H9 (cell line): ENCODE data around the gene DOCK11. TPM values are rescaled to one million over a fixed set of nuclear protein-coding genes. Genes with fewer than 3 reads are reported as not detected.

ENCODE experiments used
- DNase-seq: peaks from one replicate; pipeline ENCODE4 v3.0.0-alpha.2; 2017
- H2AFZ ChIP-seq: one replicate; pipeline ENCODE4 v1.6.1; 2013; ENCODE audit warnings: mild to moderate bottlenecking, low read length, control low read depth, moderate library complexity
- H2AK5ac ChIP-seq: 2 replicates; pipeline ENCODE4 v1.6.1; 2013; ENCODE audit warnings: low read length, control low read depth, mixed read lengths; ENCODE audit not compliant: insufficient read length
- H2BK120ac ChIP-seq: one replicate; pipeline ENCODE4 v1.6.1; 2013; ENCODE audit warnings: low read depth, mild to moderate bottlenecking, low read length, control low read depth, inconsistent platforms; ENCODE audit not compliant: poor library complexity, severe bottlenecking
- H2BK12ac ChIP-seq: 2 replicates; pipeline ENCODE4 v1.6.1; 2013; ENCODE audit warnings: low read length, control low read depth, mixed read lengths, low read depth; ENCODE audit not compliant: insufficient read length
- H2BK15ac ChIP-seq: 2 replicates; pipeline ENCODE4 v1.6.1; 2013; ENCODE audit warnings: low read depth, low read length, control low read depth
- H2BK20ac ChIP-seq: one replicate; pipeline ENCODE4 v1.6.1; 2013; ENCODE audit warnings: low read depth, mild to moderate bottlenecking, low read length, control low read depth, inconsistent platforms; ENCODE audit not compliant: poor library complexity, severe bottlenecking
- H2BK5ac ChIP-seq: 2 replicates; pipeline ENCODE4 v1.6.1; 2013; ENCODE audit warnings: low read length, control low read depth, mixed read lengths; ENCODE audit not compliant: insufficient read length
- H3K14ac ChIP-seq: 2 replicates; pipeline ENCODE4 v1.6.1; 2013; ENCODE audit warnings: low read length, control low read depth; ENCODE audit not compliant: insufficient read depth
- H3K18ac ChIP-seq: 2 replicates; pipeline ENCODE4 v1.6.1; 2013; ENCODE audit warnings: low read depth, mild to moderate bottlenecking, mixed read lengths, low read length, control low read depth; ENCODE audit not compliant: insufficient read length
- H3K23ac ChIP-seq: 2 replicates; pipeline ENCODE4 v1.6.1; 2013; ENCODE audit warnings: low read length, control low read depth, mixed read lengths, low read depth; ENCODE audit not compliant: insufficient read length
- H3K23me2 ChIP-seq: 2 replicates; pipeline ENCODE4 v1.6.1; 2013; ENCODE audit warnings: low read depth, mild to moderate bottlenecking, mixed read lengths, low read length, control low read depth; ENCODE audit not compliant: insufficient read length, poor library complexity, severe bottlenecking
- H3K27ac ChIP-seq: 2 replicates; pipeline ENCODE4 v1.5.1; 2013; ENCODE audit warnings: low read length, control low read depth, mixed read lengths, low read depth; ENCODE audit not compliant: insufficient read length
- H3K27me3 ChIP-seq: 2 replicates; pipeline ENCODE4 v1.6.1; 2013; ENCODE audit warnings: low read length, control low read depth, inconsistent platforms; ENCODE audit not compliant: insufficient read depth
- H3K4ac ChIP-seq: 2 replicates; pipeline ENCODE4 v1.6.1; 2013; ENCODE audit warnings: low read depth, mild to moderate bottlenecking, control low read depth, inconsistent platforms, low read length, moderate library complexity
- H3K4me1 ChIP-seq: 2 replicates; pipeline ENCODE4 v1.6.1; 2013; ENCODE audit warnings: low read length, control low read depth, inconsistent platforms; ENCODE audit not compliant: insufficient read depth
- H3K4me2 ChIP-seq: 2 replicates; pipeline ENCODE4 v1.6.1; 2013; ENCODE audit warnings: low read length, control low read depth, mixed read lengths; ENCODE audit not compliant: insufficient read length, insufficient read depth
- H3K56ac ChIP-seq: 2 replicates; pipeline ENCODE4 v1.6.1; 2013; ENCODE audit warnings: low read depth, mild to moderate bottlenecking, mixed read lengths, low read length, control low read depth; ENCODE audit not compliant: insufficient read length
- H3K79me1 ChIP-seq: 2 replicates; pipeline ENCODE4 v1.6.1; 2013; ENCODE audit warnings: low read depth, mild to moderate bottlenecking, moderate library complexity, low read length, control low read depth, inconsistent platforms; ENCODE audit not compliant: insufficient read depth, poor library complexity, severe bottlenecking
- H3K79me2 ChIP-seq: 2 replicates; pipeline ENCODE4 v1.6.1; 2013; ENCODE audit warnings: low read length, control low read depth, inconsistent platforms; ENCODE audit not compliant: insufficient read depth
- H3K9ac ChIP-seq: 2 replicates; pipeline ENCODE4 v1.6.1; 2013; ENCODE audit warnings: low read length, control low read depth, mixed read lengths; ENCODE audit not compliant: insufficient read length; ENCODE audit errors: extremely low read depth
- H3K9me3 ChIP-seq: one replicate; pipeline ENCODE4 v1.6.1; 2013; ENCODE audit warnings: low read depth, low read length, inconsistent platforms; ENCODE audit not compliant: control insufficient read depth
- H3T11ph ChIP-seq: one replicate; pipeline ENCODE4 v1.6.1; 2013; ENCODE audit warnings: mild to moderate bottlenecking, low read length, control low read depth, inconsistent platforms
- H4K20me1 ChIP-seq: one replicate; pipeline ENCODE4 v1.6.1; 2013; ENCODE audit not compliant: control insufficient read depth, insufficient read length, insufficient read depth
- H4K5ac ChIP-seq: 2 replicates; pipeline ENCODE4 v1.6.1; 2013; ENCODE audit warnings: low read depth, mild to moderate bottlenecking, mixed read lengths, low read length, control low read depth; ENCODE audit not compliant: insufficient read length
- H4K8ac ChIP-seq: replicated peaks from 2 replicates; pipeline ENCODE4 v1.6.1; 2013; ENCODE audit warnings: low read length, control low read depth, mixed read lengths, low read depth; ENCODE audit not compliant: insufficient read length
- H4K91ac ChIP-seq: 2 replicates; pipeline ENCODE4 v1.6.1; 2013; ENCODE audit warnings: low read depth, mild to moderate bottlenecking, moderate library complexity, mixed read lengths, low read length, control low read depth; ENCODE audit not compliant: insufficient read length
- H3K27ac Mint-ChIP-seq, 3 experiments: 2 replicates in 2 of 3; 3 replicates in 1 of 3; pipeline ENCODE4 v1.8.0; 2020 to 2021; ENCODE audit warnings: mixed read lengths in 3 of 3, mild to moderate bottlenecking in 1 of 3, moderate library complexity in 1 of 3
- H3K27me3 Mint-ChIP-seq: 2 replicates; pipeline ENCODE4 v1.8.0; 2021; ENCODE audit warnings: low read depth, mild to moderate bottlenecking, moderate library complexity, mixed read lengths
- H3K36me3 Mint-ChIP-seq, 3 experiments: 2 replicates in 2 of 3; 3 replicates in 1 of 3; pipeline ENCODE4 v1.8.0; 2020 to 2021; ENCODE audit warnings: low read depth in 3 of 3, mixed read lengths in 3 of 3; ENCODE audit not compliant: insufficient read depth in 1 of 3
- H3K4me1 Mint-ChIP-seq, 2 experiments: 2 replicates each; pipeline ENCODE4 v1.8.0; 2020; ENCODE audit warnings: mixed read lengths in 2 of 2
- H3K4me3 Mint-ChIP-seq, 2 experiments: 2 replicates in 1 of 2; 3 replicates in 1 of 2; pipeline ENCODE4 v1.8.0; 2020 to 2021; ENCODE audit warnings: mild to moderate bottlenecking in 2 of 2, mixed read lengths in 2 of 2, moderate library complexity in 1 of 2
- H3K9me3 Mint-ChIP-seq, 2 experiments: 2 replicates in 1 of 2; 3 replicates in 1 of 2; pipeline ENCODE4 v1.8.0; 2020; ENCODE audit warnings: mild to moderate bottlenecking in 2 of 2, mixed read lengths in 2 of 2, moderate library complexity in 1 of 2
- WGBS: extraction: QIAGEN DNeasy Blood & Tissue Kit; methylation state at CpG from one replicate; pipeline ENCODE4 v1.1.7; 2013; ENCODE audit warnings: missing lambda C conversion rate, low lambda C conversion rate, mixed read lengths; ENCODE audit not compliant: insufficient read length; ENCODE audit errors: extremely low coverage; 5-methylcytosine and 5-hydroxymethylcytosine counted together
- total RNA-seq: library from RNA; stranded (reverse); gene quantifications from 2 replicates; pipeline ENCODE4 v1.2.1, GENCODE V29; 2021
- TF ChIP-seq, protein P1 (sequence below): fragments of 200-600 bp; sonication (generic); conservative IDR thresholded peaks from 3 replicates; pipeline ENCODE4 v1.8.0; 2021; ENCODE audit warnings: antibody characterized with exemption, mild to moderate bottlenecking

The DOCK11 gene
- total RNA-seq, 1 experiment from 2014 or later = 6.2 TPM

DNA sequence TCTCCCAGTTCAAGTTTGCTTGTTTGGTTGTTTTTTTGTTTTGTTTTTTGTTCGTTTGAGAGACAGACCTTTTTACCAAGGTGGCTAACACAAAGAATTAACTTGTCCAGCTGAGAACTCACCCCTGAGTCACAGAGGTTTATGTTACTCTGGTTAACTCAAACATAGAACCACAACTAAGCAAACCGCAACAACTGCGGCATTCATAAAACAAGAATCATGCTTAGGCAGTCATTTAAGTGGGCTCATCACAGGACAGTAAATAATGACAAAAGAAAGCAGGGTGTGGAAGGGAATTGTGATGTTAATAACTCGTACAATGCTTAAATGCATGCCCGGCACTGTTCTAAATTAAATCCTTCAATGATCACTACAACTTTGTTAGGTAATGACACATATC is 207.1 kb downstream of the DOCK11 start:
- H3K27me3 ChIP-seq = no peaks in the 10 kb centered on the region
- no peak overlapping the region for H3K4me2 ChIP-seq
- TF ChIP-seq, protein P1, sequence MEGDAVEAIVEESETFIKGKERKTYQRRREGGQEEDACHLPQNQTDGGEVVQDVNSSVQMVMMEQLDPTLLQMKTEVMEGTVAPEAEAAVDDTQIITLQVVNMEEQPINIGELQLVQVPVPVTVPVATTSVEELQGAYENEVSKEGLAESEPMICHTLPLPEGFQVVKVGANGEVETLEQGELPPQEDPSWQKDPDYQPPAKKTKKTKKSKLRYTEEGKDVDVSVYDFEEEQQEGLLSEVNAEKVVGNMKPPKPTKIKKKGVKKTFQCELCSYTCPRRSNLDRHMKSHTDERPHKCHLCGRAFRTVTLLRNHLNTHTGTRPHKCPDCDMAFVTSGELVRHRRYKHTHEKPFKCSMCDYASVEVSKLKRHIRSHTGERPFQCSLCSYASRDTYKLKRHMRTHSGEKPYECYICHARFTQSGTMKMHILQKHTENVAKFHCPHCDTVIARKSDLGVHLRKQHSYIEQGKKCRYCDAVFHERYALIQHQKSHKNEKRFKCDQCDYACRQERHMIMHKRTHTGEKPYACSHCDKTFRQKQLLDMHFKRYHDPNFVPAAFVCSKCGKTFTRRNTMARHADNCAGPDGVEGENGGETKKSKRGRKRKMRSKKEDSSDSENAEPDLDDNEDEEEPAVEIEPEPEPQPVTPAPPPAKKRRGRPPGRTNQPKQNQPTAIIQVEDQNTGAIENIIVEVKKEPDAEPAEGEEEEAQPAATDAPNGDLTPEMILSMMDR = no peak
- no peak overlapping the region for H4K5ac ChIP-seq
- H3K9ac ChIP-seq = no peak overlapping the region
- no peak overlapping the region for H2BK5ac ChIP-seq
- H3K56ac ChIP-seq = no peak overlapping the region
- H3K18ac ChIP-seq = no peak overlapping the region
- no peak overlapping the region for H3K27ac Mint-ChIP-seq
- no peak overlapping the region for H2BK120ac ChIP-seq
- H3K4ac ChIP-seq = no peak overlapping the region
- H3K23ac ChIP-seq = no peak overlapping the region
- peaks cover 7 to 69% of the 10 kb centered on the region in 2 experiments; a peak in 4 of 5 replicates for H3K9me3 Mint-ChIP-seq
- H3K14ac ChIP-seq = no peak overlapping the region
- no peak overlapping the region for H3T11ph ChIP-seq
- H3K4me1 Mint-ChIP-seq = no peaks in the 10 kb centered on the region; a peak in 1 of 4 replicates
- H3K4me1 ChIP-seq = 0 out of 2 replicates have a peak, but pooled peaks cover 2% of the 10 kb centered on the region
- no peak overlapping the region for H2BK15ac ChIP-seq
- H4K8ac ChIP-seq = no peak overlapping the region
- no peak overlapping the region for H2AFZ ChIP-seq
- H3K27ac ChIP-seq = no peak overlapping the region
- WGBS = no CpG with 5 or more reads among the region's 5 CpGs
- H3K23me2 ChIP-seq = no peaks in the 10 kb centered on the region
- no peak overlapping the region for H4K91ac ChIP-seq
- no peak overlapping the region for H2AK5ac ChIP-seq
- no peaks in the 10 kb centered on the region for H3K79me1 ChIP-seq
- DNase-seq = no peak
- no peak overlapping the region for H2BK12ac ChIP-seq
- no peak overlapping the region for H2BK20ac ChIP-seq
- H4K20me1 ChIP-seq = no peaks in the 10 kb centered on the region
- no peaks in the 10 kb centered on the region for H3K27me3 Mint-ChIP-seq
- peaks cover 42% of the 10 kb centered on the region for H3K9me3 ChIP-seq
- H3K79me2 ChIP-seq = no peaks in the 10 kb centered on the region
- no peak overlapping the region for H3K4me3 Mint-ChIP-seq
- H3K36me3 Mint-ChIP-seq = peaks cover 0 to 8% (median 1%) of the 10 kb centered on the region in 3 experiments; a peak in 3 of 7 replicates
